NB4 (cell line): ENCODE measurements around the gene KLHDC8A.

Source experiments
- CTCF ChIP-seq: IDR thresholded peaks from one replicate; pipeline ENCODE4 v1.5.1; 2012; ENCODE audit warnings: low read depth, low read length
- MAX ChIP-seq: IDR thresholded peaks from 2 replicates; pipeline ENCODE4 v1.6.1; 2011; ENCODE audit warnings: low read depth, low read length
- MYC ChIP-seq: IDR thresholded peaks from 2 replicates; pipeline ENCODE4 v1.6.1; 2011; ENCODE audit warnings: low read depth, low read length
- POLR2A ChIP-seq: IDR thresholded peaks from 2 replicates; pipeline ENCODE4 v1.6.1; 2011; ENCODE audit warnings: mild to moderate bottlenecking; ENCODE audit not compliant: insufficient read length; ENCODE audit errors: extremely low read depth

GRCh38 chr1:205350124-205350523, 6.6 kb downstream of the KLHDC8A start:
- TF ChIP-seq CTCF (no peak), POLR2A (no peak), MAX (no peak), MYC (no peak)
